Measurements from ENCODE around the gene LCN2. TPM values are rescaled to one million over a fixed set of nuclear protein-coding genes. Genes with fewer than 3 reads are reported as not detected.

The LCN2 gene
- total RNA-seq, 4 donors from 2014 or later, result 0.58 to 222 (median 1.4) TPM; not detected in 1

GRCh38 chr9:128118472-128118857 is 30.8 kb upstream of the LCN2 start:
- H3K27me3 ChIP-seq, result no peaks in the 10 kb centered on the region
- no peak for ATAC-seq
- H3K27ac ChIP-seq, result no peak overlapping the region
- TF ChIP-seq, protein P1, sequence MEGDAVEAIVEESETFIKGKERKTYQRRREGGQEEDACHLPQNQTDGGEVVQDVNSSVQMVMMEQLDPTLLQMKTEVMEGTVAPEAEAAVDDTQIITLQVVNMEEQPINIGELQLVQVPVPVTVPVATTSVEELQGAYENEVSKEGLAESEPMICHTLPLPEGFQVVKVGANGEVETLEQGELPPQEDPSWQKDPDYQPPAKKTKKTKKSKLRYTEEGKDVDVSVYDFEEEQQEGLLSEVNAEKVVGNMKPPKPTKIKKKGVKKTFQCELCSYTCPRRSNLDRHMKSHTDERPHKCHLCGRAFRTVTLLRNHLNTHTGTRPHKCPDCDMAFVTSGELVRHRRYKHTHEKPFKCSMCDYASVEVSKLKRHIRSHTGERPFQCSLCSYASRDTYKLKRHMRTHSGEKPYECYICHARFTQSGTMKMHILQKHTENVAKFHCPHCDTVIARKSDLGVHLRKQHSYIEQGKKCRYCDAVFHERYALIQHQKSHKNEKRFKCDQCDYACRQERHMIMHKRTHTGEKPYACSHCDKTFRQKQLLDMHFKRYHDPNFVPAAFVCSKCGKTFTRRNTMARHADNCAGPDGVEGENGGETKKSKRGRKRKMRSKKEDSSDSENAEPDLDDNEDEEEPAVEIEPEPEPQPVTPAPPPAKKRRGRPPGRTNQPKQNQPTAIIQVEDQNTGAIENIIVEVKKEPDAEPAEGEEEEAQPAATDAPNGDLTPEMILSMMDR (IDR thresholded peaks at IDR 0.05), result no peak
- TF ChIP-seq POLR2A (IDR thresholded peaks at IDR 0.05) (no peak), EP300 (IDR thresholded peaks at IDR 0.05) (no peak)
- H3K36me3 ChIP-seq, result peaks cover 0 to 56% of the 10 kb centered on the region in 2 donors
- no peaks in the 10 kb centered on the region for H3K9me3 ChIP-seq
- H3K4me1 ChIP-seq, result peaks cover 0 to 12% (median 5%) of the 10 kb centered on the region in 3 donors
- H3K4me3 ChIP-seq, result no peak overlapping the region
- 16 to 35% methylated on average over 3 of the region's 3 CpGs for WGBS, 2 donors (ENCODE audit: low coverage in 1 of 2)

DNA sequence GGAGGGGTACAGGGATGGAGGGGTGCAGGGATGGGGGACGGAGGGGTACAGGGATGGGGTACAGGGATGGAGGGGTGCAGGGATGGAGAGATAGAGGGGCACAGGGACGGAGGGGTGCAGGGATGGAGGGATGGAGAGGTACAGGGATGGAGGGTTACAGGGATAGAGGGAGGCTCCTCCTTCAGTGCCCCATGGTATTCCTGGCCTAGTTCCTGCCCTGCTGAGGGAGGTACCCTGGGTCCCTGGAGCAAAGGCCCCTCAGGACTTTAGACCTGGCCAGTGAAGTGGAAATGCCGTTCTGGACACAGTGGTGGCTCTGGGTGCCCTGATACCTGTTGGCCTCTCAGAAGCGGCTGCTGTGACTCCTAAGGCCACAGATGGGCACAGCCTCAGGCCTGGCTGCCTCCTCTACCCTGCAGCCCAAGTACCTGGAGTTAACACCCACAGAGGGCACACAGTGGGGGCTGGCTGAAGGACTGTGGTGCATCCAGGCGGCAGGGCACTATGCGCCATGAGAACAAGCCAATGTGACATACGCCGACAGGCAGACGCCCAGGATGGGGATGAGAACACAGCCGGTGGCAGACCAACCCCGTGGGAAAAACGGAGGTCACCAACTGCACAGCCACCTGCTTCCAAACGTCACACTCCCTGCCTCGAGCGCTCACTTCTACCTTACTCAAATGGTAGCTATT is 30.1 kb upstream of the LCN2 start:
- H3K27ac ChIP-seq, result no peak overlapping the region
- H3K4me3 ChIP-seq, result no peak overlapping the region
- no peak for TF ChIP-seq POLR2A (IDR thresholded peaks at IDR 0.05)

DNA sequence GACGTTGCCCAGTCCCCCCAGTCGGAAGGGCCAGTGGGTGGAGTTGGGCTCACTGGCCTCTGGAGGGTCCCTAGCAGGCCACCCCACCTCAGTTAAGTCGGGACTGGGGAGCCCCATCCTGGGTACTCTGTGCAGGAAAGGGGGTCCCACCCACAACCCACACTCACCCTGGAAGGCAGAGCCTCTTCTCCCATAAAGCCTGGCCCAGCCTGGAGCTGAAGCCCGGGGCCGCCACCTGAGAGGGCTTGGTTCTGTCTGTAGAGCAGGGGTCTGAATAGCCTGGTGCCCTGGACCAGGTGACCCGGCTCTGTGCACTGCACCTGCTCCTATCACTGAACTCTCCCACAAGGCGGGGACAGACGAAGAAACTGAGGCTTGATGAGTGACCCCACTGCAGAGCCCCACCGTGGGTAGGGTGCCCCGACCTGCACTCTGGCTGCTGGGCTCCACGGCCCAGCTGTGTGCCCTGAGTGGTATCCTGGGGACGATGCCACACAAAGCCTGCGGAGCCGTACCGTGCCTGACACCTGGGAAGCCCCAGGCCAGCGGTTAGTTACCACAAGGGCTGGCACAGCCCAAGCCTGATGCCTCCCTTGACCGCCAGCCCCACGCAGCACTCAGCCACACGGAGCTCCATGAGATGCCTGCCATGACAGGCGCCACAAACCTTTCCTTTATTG is 29.1 kb upstream of the LCN2 start:
- H3K27me3 ChIP-seq, result no peaks in the 10 kb centered on the region
- H3K27ac ChIP-seq, result no peak overlapping the region
- 55% methylated on average over 3 of the region's 20 CpGs; no CpG with 5 or more reads in 1 of the 2 donors for WGBS, 2 donors (ENCODE audit: low coverage in 1 of 2)
- ATAC-seq, result no peak
- H3K4me1 ChIP-seq, result peaks cover 0 to 21% (median 7%) of the 10 kb centered on the region in 3 donors
- peaks cover 0 to 56% of the 10 kb centered on the region in 2 donors for H3K36me3 ChIP-seq
- TF ChIP-seq EP300 (IDR thresholded peaks at IDR 0.05), result no peak
- TF ChIP-seq POLR2AphosphoS5 (IDR thresholded peaks at IDR 0.05), result no peak
- TF ChIP-seq POLR2A (IDR thresholded peaks at IDR 0.05), result no peak
- TF ChIP-seq, protein P1 (IDR thresholded peaks at IDR 0.05), result no peak
- H3K4me3 ChIP-seq, result no peak overlapping the region
- H3K9me3 ChIP-seq, result no peaks in the 10 kb centered on the region

More for the DNA sequence above, 30.1 kb upstream of the LCN2 start:
- Histone ChIP-seq H3K9me3 (no peaks in the 10 kb centered on the region), H3K4me1 (peaks cover 0 to 12% (median 5%) of the 10 kb centered on the region in 3 donors), H3K36me3 (peaks cover 0 to 56% of the 10 kb centered on the region in 2 donors), H3K27me3 (no peaks in the 10 kb centered on the region)
- ATAC-seq, result no peak
- WGBS, 2 donors (ENCODE audit: low coverage in 1 of 2), result 69 to 73% methylated on average over 7 to 8 of the region's 15 CpGs

GRCh38 chr9:128120741-128121465 is 28.4 kb upstream of the LCN2 start:
- 40 to 83% methylated on average over 1 to 7 of the region's 29 CpGs for WGBS, 2 donors (ENCODE audit: low coverage in 1 of 2)
- H3K4me3 ChIP-seq, result no peak overlapping the region
- no peak for TF ChIP-seq POLR2AphosphoS5 (IDR thresholded peaks at IDR 0.05)
- TF ChIP-seq POLR2A (IDR thresholded peaks at IDR 0.05), result no peak
- TF ChIP-seq, protein P1 (IDR thresholded peaks at IDR 0.05), result no peak
- TF ChIP-seq EP300 (IDR thresholded peaks at IDR 0.05), result no peak
- no peaks in the 10 kb centered on the region for H3K9me3 ChIP-seq
- ATAC-seq, result no peak
- H3K27me3 ChIP-seq, result no peaks in the 10 kb centered on the region
- peaks cover 0 to 28% (median 13%) of the 10 kb centered on the region in 3 donors for H3K4me1 ChIP-seq
- no peak overlapping the region for H3K27ac ChIP-seq
- peaks cover 0 to 53% of the 10 kb centered on the region in 2 donors for H3K36me3 ChIP-seq

DNA sequence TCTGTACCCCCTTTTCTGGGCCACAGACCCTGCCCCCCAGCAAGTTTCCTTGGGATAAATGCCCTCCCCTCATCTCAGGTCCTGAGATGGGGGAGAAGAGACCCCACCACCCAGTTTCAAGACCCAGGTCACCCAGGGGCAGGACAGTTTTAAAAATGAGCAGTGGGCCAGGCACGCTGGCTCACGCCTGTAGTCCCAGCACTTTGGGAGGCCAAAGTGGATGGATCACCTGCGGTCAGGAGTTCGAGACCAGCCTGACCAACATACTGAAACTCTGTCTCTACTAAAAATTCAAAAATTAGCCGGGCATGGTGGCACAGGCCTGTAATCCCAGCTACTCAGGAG is 27.8 kb upstream of the LCN2 start:
- H3K27ac ChIP-seq, result no peak overlapping the region
- no CpG with 5 or more reads among the region's 5 CpGs for WGBS, 2 donors (ENCODE audit: low coverage in 1 of 2)
- TF ChIP-seq, protein P1 (IDR thresholded peaks at IDR 0.05), result no peak
- TF ChIP-seq POLR2A (IDR thresholded peaks at IDR 0.05) (no peak), EP300 (IDR thresholded peaks at IDR 0.05) (no peak), POLR2AphosphoS5 (IDR thresholded peaks at IDR 0.05) (no peak)
- peaks cover 0 to 53% of the 10 kb centered on the region in 2 donors for H3K36me3 ChIP-seq
- ATAC-seq, result no peak
- no peaks in the 10 kb centered on the region for H3K9me3 ChIP-seq
- H3K4me3 ChIP-seq, result no peak overlapping the region
- peaks cover 0 to 33% (median 18%) of the 10 kb centered on the region in 3 donors for H3K4me1 ChIP-seq
- no peaks in the 10 kb centered on the region for H3K27me3 ChIP-seq
